Lower leg skin (tissue), 4 donors: Measurements from ENCODE around the gene GNB1. TPM values are rescaled to one million over a fixed set of nuclear protein-coding genes. Genes with fewer than 3 reads are reported as not detected.

Experiments used
- DNase-seq, 2 donors: peaks; one replicate each; pipeline ENCODE4 v3.0.0-alpha.2; 2019; ENCODE audit warnings: low spot score in 2 of 2
- H3K4me3 ChIP-seq: fragments of 200-600 bp; sonication (generic); 2 replicates; pipeline ENCODE4 v1.5.1; 2017; ENCODE audit warnings: mild to moderate bottlenecking, low read depth; ENCODE audit not compliant: poor library complexity, severe bottlenecking
- POLR2A ChIP-seq, 2 donors: fragments of 450-650 bp; IDR thresholded peaks; one replicate each; pipeline ENCODE4 v1.6.1; 2016 to 2017; ENCODE audit warnings: antibody characterized with exemption in 2 of 2, mild to moderate bottlenecking in 1 of 2, moderate library complexity in 1 of 2
- WGBS, 2 donors: methylation state at CpG; one replicate each; pipeline ENCODE4 v1.1.5; 2018; 5-methylcytosine and 5-hydroxymethylcytosine counted together
- intact Hi-C: fragments of 100-400 bp; cut with DNase I; formaldehyde crosslinking; loops from one replicate; pipeline ENCODE4 v1.15.0; 2023; ENCODE audit warnings: low total_unique reads
- total RNA-seq, 4 donors: library from RNA; depleted of rRNA; stranded (reverse); fragments of >200 nt; gene quantifications; one replicate each; pipeline ENCODE4 v1.1.0, GENCODE V29; 2016
- TF ChIP-seq, protein P1 (sequence below), 3 donors: fragments of 450-650 bp; IDR thresholded peaks; one replicate each; pipeline ENCODE4 v1.5.1; 2016; ENCODE audit warnings: antibody characterized with exemption in 3 of 3, mild to moderate bottlenecking in 3 of 3, moderate library complexity in 2 of 3

Gene GNB1
- total RNA-seq, 4 donors from 2014 or later: 103 to 141 (median 123) TPM

DNA sequence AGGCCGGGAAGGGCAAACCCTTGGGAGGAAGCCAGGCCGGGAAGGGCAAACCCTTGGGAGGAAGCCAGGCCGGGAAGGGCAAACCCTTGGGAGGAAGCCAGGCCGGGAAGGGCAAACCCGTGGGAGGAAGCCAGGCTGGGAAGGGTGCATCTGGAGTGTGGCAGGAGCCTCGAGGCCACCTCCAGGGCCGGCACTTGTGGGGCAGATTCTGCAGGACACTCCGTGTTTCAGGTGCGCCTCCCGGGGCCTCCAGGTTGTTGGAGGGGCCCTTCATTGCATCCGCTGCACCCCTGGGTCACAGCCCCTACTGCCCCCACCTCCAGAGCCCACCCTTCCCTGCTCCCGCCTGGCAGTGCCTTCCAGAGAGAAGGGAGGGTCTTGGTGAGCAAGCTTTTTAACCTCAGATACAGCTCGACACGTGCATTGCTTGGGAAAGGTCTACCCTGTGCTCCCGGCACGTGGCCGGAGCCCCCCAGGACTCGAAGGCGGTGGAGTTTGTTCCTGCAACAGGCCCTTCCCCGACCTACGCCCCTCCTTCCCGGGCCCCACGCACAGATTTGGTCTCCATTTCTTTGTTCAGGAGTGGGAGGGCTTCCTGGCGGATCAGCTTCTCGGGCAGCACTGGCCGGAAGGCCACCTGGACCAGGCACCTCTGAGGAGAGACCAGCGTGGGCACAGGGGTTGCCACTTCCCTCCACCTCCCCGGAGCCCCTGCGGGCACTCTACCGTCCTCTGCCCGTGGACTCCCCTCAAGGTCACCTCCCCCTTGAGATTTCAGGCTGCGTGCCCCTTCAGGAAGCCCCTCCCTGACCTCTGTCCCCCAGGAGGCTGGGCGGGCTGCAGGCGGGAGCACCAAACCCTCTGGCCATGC lies 37.6 kb upstream of the GNB1 start:
- no peak for TF ChIP-seq POLR2A (IDR thresholded peaks at IDR 0.05)
- TF ChIP-seq, protein P1, sequence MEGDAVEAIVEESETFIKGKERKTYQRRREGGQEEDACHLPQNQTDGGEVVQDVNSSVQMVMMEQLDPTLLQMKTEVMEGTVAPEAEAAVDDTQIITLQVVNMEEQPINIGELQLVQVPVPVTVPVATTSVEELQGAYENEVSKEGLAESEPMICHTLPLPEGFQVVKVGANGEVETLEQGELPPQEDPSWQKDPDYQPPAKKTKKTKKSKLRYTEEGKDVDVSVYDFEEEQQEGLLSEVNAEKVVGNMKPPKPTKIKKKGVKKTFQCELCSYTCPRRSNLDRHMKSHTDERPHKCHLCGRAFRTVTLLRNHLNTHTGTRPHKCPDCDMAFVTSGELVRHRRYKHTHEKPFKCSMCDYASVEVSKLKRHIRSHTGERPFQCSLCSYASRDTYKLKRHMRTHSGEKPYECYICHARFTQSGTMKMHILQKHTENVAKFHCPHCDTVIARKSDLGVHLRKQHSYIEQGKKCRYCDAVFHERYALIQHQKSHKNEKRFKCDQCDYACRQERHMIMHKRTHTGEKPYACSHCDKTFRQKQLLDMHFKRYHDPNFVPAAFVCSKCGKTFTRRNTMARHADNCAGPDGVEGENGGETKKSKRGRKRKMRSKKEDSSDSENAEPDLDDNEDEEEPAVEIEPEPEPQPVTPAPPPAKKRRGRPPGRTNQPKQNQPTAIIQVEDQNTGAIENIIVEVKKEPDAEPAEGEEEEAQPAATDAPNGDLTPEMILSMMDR (IDR thresholded peaks at IDR 0.05): no peak
- intact Hi-C loops: no loop called here
- H3K4me3 ChIP-seq: no peak overlapping the region
- DNase-seq: no peak
- WGBS, 2 donors: 54 to 59% methylated on average over 33 of the region's 34 CpGs

DNA sequence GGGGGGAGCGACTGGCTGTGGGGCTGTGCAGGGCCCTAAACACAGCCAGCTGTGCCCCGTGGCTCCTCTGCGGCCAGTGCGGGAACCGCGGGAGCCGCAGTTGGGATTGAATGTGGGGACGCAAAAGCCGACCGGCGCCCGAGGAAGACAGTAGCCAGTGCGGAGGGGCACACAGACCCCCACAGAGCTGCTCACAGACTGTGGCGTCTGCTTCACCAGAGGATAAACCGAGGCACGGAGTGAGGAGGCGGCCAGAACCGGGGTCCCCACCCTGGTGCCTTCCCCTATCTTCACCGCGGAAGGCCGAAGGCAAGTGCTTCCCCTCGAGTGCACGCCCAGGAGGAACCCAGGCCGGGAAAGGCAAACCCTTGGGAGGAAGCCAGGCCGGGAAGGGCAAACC lies 36.9 kb upstream of the GNB1 start:
- TF ChIP-seq, protein P1 (IDR thresholded peaks at IDR 0.05): no peak
- TF ChIP-seq POLR2A (IDR thresholded peaks at IDR 0.05): no peak
- no peak overlapping the region for H3K4me3 ChIP-seq
- no peak for DNase-seq
- intact Hi-C loops: no loop called here
- 64 to 68% methylated on average over 25 of the region's 25 CpGs for WGBS, 2 donors

DNA sequence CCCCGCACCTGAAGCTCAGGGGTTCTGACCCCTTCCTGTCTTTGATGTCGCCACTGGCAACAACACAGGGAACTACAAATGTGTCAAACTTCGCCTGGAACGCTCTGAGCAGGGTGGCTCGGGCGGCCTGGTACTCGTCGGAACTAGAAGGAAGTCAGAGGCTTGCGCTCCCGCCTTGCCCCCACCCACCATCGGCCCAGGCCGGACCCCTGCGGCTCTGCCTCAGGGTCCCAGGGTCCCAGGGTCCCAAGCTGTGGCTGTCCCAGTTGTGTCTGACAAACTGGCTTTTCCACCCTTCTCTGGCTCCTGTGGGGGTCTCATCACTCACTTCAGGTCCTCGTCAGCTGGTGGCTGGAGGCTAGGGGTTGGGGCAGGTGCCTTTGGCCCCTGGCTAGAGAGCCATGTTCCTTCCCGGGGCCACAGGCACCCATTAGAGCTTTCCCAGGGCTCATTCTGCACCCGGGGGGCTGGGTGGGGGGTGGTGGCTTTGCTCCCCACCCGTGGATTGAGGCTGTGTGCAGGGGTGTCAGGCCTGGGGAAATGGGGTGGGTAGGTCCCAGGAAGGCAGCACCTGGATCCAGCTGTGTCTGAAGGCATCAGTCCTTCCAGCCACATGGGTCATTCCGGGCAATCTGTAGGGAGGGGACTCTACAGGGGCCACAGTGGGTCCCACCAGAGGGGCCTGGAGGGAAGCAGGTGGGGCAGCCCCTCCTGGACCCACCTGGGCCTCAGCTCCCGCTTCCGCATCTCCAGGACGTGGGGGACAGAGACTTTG lies 36.2 kb upstream of the GNB1 start:
- intact Hi-C loops: no loop called here
- WGBS, 2 donors: 56 to 71% methylated on average over 19 to 21 of the region's 21 CpGs
- no peak for DNase-seq
- no peak for TF ChIP-seq POLR2A (IDR thresholded peaks at IDR 0.05)
- TF ChIP-seq, protein P1 (IDR thresholded peaks at IDR 0.05): no peak
- H3K4me3 ChIP-seq: no peak overlapping the region

DNA sequence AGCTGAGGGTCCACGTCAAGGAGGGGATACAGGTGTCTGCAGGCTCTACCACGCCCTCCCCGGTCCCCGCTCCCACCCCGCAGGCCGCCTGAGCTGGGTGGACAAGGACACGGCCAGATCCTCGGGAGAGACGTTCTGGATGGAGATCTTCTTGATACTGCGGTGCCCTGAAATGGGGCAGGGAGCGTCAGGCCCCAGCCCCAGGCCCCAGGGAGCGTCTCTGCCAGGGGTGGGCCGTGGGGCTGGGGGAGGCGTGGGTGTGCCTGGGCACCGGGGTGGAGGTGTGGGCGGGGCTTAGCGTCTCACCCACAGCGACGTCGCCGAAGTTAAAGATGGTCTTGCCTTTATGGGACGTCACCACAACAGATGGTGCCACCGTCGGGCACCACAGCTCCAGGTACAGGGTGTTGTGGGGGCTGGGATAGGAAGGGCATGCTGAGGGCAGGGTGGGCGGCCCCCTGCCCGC lies 35.5 kb upstream of the GNB1 start:
- TF ChIP-seq, protein P1 (IDR thresholded peaks at IDR 0.05): no peak
- no peak for TF ChIP-seq POLR2A (IDR thresholded peaks at IDR 0.05)
- no peak for DNase-seq
- H3K4me3 ChIP-seq: no peak overlapping the region
- intact Hi-C loops: no loop called here
- 72 to 73% methylated on average over 23 to 26 of the region's 26 CpGs for WGBS, 2 donors

DNA sequence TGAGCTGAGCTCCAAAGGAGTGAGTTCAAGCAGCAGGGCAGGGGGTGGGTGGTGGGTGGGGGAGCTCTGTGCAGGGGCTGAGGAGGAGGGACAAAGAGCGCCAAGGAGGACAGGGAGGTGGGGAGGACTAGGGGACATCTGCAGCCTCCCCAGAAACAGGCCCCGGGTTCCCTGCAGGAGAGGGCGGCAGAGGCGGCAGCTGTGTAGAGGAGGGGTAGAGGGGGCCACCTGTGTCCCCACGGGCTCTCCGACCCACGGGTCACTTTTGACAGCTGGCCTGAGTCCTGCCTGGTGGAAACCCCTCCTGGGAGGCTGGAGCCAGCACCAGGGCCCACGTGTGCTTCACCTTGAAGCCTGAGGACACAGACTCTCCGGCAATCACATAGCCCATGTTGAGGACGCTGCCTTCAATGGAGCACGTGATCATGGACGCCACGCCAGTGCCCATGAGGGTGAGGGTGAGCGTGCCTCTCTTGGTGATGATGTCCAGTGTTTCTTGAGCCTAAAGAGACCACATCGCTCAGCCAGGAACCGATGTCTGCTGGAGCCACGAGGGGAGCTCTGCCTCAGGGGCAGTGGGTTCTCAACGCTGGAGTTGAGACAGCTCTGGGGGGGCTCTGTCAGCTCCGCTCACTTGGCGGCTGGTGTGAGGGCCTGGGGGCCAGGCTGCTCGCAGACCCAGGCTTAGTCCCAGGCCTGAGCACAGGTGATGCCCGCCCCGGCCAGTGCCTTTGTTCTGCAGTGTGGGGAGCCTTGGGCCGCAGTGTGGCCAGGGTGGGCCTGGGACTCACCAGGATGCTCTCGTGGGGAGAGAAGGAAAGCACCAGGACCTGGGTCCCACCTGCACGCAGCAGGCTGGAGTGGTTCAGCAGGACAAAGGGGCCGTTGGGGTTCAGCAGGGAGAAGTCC lies 34.8 kb upstream of the GNB1 start:
- H3K4me3 ChIP-seq: no peak overlapping the region
- no peak for DNase-seq
- WGBS, 2 donors: 82 to 86% methylated on average over 15 to 18 of the region's 27 CpGs
- TF ChIP-seq POLR2A (IDR thresholded peaks at IDR 0.05): no peak
- TF ChIP-seq, protein P1 (IDR thresholded peaks at IDR 0.05): no peak
- intact Hi-C loops: no loop called here
